ENCODE data around the gene HSD17B11. TPM values are rescaled to one million over a fixed set of nuclear protein-coding genes. Genes with fewer than 3 reads are reported as not detected.
"Not testable (repeated sequence)": the region's sequence is repeated elsewhere in the genome, so short reads cannot be mapped to it uniquely, and the experiment has no call there.

Gene HSD17B11
- polyA plus RNA-seq, 1 donor from 2014 or later = 2.2 TPM

- not testable (repeated sequence) for H3K79me2 ChIP-seq (replicated peaks; ENCODE audit: insufficient read depth, low read length); H3K9me2 ChIP-seq (ENCODE audit: insufficient read depth, low read length); H3K36me3 ChIP-seq (ENCODE audit: insufficient read depth, low read length); H3K9me3 ChIP-seq (ENCODE audit: low read length); H3K4me2 ChIP-seq (ENCODE audit: low read length); H4K20me1 ChIP-seq (ENCODE audit: insufficient read depth); H2AFZ ChIP-seq (ENCODE audit: low read depth, low read length); H3K27ac ChIP-seq (ENCODE audit: low read length); H3F3A ChIP-seq (ENCODE audit: insufficient read depth, low read length, poor library complexity, severe bottlenecking); H3K27me3 ChIP-seq (ENCODE audit: insufficient read depth, low read depth, low read length); H3K9ac ChIP-seq (ENCODE audit: low read length); H3K4me3 ChIP-seq (ENCODE audit: low read length)
These were observed 6.4 kb downstream of the HSD17B11 start for GRCh38 chr4:87384466-87385132.

- Histone ChIP-seq H3K27me3 (ENCODE audit: insufficient read depth, low read depth, low read length) (no peaks in the 10 kb centered on the region), H3K36me3 (ENCODE audit: insufficient read depth, low read length) (no peaks in the 10 kb centered on the region), H4K20me1 (ENCODE audit: insufficient read depth) (no peaks in the 10 kb centered on the region), H3F3A (ENCODE audit: insufficient read depth, low read length, poor library complexity, severe bottlenecking) (no peaks in the 10 kb centered on the region), H3K4me3 (ENCODE audit: low read length) (no peak overlapping the region), H3K9me2 (ENCODE audit: insufficient read depth, low read length) (no peaks in the 10 kb centered on the region), H3K9me3 (ENCODE audit: low read length) (no peaks in the 10 kb centered on the region), H3K79me2 (replicated peaks; ENCODE audit: insufficient read depth, low read length) (no peaks in the 10 kb centered on the region), H2AFZ (ENCODE audit: low read depth, low read length) (no peak overlapping the region), H3K4me2 (ENCODE audit: low read length) (no peak overlapping the region), H3K27ac (ENCODE audit: low read length) (no peak overlapping the region), H3K9ac (ENCODE audit: low read length) (no peak overlapping the region)
- TF ChIP-seq EP300 (conservative IDR thresholded peaks at IDR 0.05; ENCODE audit: poor library complexity, severe bottlenecking) = no peak
- no peak for TF ChIP-seq MXI1 (conservative IDR thresholded peaks at IDR 0.05; ENCODE audit: poor library complexity, severe bottlenecking)
- no peak for TF ChIP-seq RAD21 (conservative IDR thresholded peaks at IDR 0.05)
- no peak for TF ChIP-seq CTCF (IDR thresholded peaks at IDR 0.05; ENCODE audit: poor library complexity, severe bottlenecking)
- TF ChIP-seq SMC3 (conservative IDR thresholded peaks at IDR 0.05; ENCODE audit: poor library complexity) = no peak
- TF ChIP-seq EZH2 (IDR thresholded peaks at IDR 0.05; ENCODE audit: borderline replicate concordance, insufficient read depth, low read length, poor library complexity, severe bottlenecking) = no peak
- TF ChIP-seq POLR2AphosphoS5 (IDR thresholded peaks at IDR 0.05) = no peak
- no peak for TF ChIP-seq TAF1 (IDR thresholded peaks at IDR 0.05; ENCODE audit: low read depth)
- no peak for TF ChIP-seq REST (IDR thresholded peaks at IDR 0.05; ENCODE audit: borderline replicate concordance)
These were observed 8.1 kb downstream of the HSD17B11 start for GRCh38 chr4:87382931-87383330.
